Measurements from ENCODE around the gene TMEM31. TPM values are rescaled to one million over a fixed set of nuclear protein-coding genes. Genes with fewer than 3 reads are reported as not detected.

Gene TMEM31
- total and polyA plus RNA-seq, 10 of the 15 experiments (the other 5 are each of a cell fraction or from before 2014, with no cell fraction given): 0.18 TPM; not detected in 9

DNA sequence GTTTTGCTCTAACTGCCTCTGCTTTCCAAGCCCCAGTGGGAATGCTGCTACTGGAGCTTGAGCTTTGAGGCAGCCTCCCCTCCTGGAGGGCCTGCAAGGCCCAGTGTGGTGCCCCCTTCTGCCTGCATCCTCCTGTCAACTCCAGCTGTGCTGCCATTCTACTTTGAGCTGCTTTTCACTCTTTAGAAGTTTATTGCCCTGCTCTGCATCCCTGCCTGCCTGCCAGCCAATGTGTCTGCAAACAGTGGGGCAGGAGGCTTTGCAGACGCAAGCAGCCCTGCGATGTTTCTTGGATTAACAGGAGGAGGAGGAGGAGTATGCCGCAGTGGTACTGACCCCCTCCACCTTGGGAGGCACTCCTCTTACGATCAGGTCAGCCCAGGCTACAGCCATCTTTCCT is 16.4 kb downstream of the TMEM31 start:
- ATAC-seq: no peak
- ChIA-PET CTCF (no interaction called here), POLR2A (no interaction called here), RAD21 (ENCODE audit: unreplicated experiment) (no interaction called here), SMC1A (ENCODE audit: uncharacterized antibody, unreplicated experiment) (no interaction called here)
- TF ChIP-seq TBL1XR1 (IDR thresholded peaks at IDR 0.05; ENCODE audit: low read depth, low read length) (no peak), POLR2A (IDR thresholded peaks at IDR 0.05; ENCODE audit: low read depth, low read length) (no peak), MTA2 (IDR thresholded peaks at IDR 0.05; ENCODE audit: low read depth) (no peak), FOS (IDR thresholded peaks at IDR 0.05; ENCODE audit: borderline replicate concordance, extremely low read depth, insufficient read length) (no peak), E4F1 (IDR thresholded peaks at IDR 0.05; ENCODE audit: borderline replicate concordance, partially characterized antibody) (no peak), SREBF2 (IDR thresholded peaks at IDR 0.05; ENCODE audit: low read length) (no peak), BHLHE40 (IDR thresholded peaks at IDR 0.05; ENCODE audit: borderline replicate concordance in 1 of 2, low read depth in 2 of 2, low read length in 1 of 2) (no peak), KAT2A (conservative IDR thresholded peaks at IDR 0.05; ENCODE audit: control insufficient read depth, low read depth, low read length) (no peak), NBN (IDR thresholded peaks at IDR 0.05) (no peak), STAT3 (IDR thresholded peaks at IDR 0.05; ENCODE audit: low read depth, low read length) (no peak), EP300 (IDR thresholded peaks at IDR 0.05; ENCODE audit: borderline replicate concordance in 1 of 2, control insufficient read depth in 1 of 2, low read depth in 2 of 2, low read length in 2 of 2) (no peak), KLF5 (IDR thresholded peaks at IDR 0.05; ENCODE audit: partially characterized antibody) (no peak), ELK1 (IDR thresholded peaks at IDR 0.05; ENCODE audit: low read depth, low read length) (no peak), SREBF1 (IDR thresholded peaks at IDR 0.05; ENCODE audit: low read length) (no peak), EGR1 (IDR thresholded peaks at IDR 0.05; ENCODE audit: borderline replicate concordance in 1 of 2, low read depth in 2 of 2, low read length in 2 of 2) (no peak)
- Histone ChIP-seq H3K9ac (ENCODE audit: control insufficient read depth, insufficient read depth, low read length) (no peak overlapping the region), H3K79me2 (ENCODE audit: control insufficient read depth, insufficient read depth, low read length) (no peaks in the 10 kb centered on the region), H3K4me1 (ENCODE audit: control insufficient read depth, insufficient read depth, low read length) (no peaks in the 10 kb centered on the region), H3K36me3 (ENCODE audit: control insufficient read depth in 2 of 2, insufficient read depth in 2 of 2, low read length in 1 of 2) (no peaks in the 10 kb centered on the region), H3K27me3 (replicated peaks in 1 of 2; ENCODE audit: control insufficient read depth in 2 of 2, insufficient read depth in 2 of 2, low read length in 1 of 2) (no peaks in the 10 kb centered on the region; a peak in 2 of 4 replicates), H3K4me3 (no peak overlapping the region), H3K27ac (ENCODE audit: control insufficient read depth, insufficient read depth) (no peak overlapping the region), H3K9me3 (replicated peaks; ENCODE audit: control insufficient read depth, insufficient read depth, low read length) (no peaks in the 10 kb centered on the region), H4K20me1 (ENCODE audit: control insufficient read depth, insufficient read depth) (no peaks in the 10 kb centered on the region), H3K4me2 (ENCODE audit: control insufficient read depth, insufficient read depth) (no peak overlapping the region), H2AFZ (ENCODE audit: control insufficient read depth, low read depth, low read length) (no peak overlapping the region)
- no TSS peak for BruUV-seq (replicated peaks)
- DNase-seq (ENCODE audit: low read depth, low spot score): no peak
- WGBS (ENCODE audit: insufficient coverage, insufficient replicate concordance, low lambda C conversion rate, missing lambda C conversion rate): 69% methylated on average over 4 of the region's 4 CpGs
- FAIRE-seq: no peak
- in situ Hi-C loops (cut with MboI): no loop called here
- intact Hi-C loops (cut with micrococcal nuclease; ENCODE audit: unreplicated experiment): no loop called here

All from GM12878 (cell line).